Measurements from ENCODE around the gene GAS7. TPM values are rescaled to one million over a fixed set of nuclear protein-coding genes. Genes with fewer than 3 reads are reported as not detected.

The GAS7 gene
- total RNA-seq, 2 experiments from 2014 or later, result 1.6 to 2.1 TPM

- no peaks in the 10 kb centered on the region for H3K9me3 Mint-ChIP-seq
- ChIA-PET CTCF (no interaction called here), POLR2A (no interaction called here)
- H3K4me1 Mint-ChIP-seq (ENCODE audit: low read depth), result no peaks in the 10 kb centered on the region
- no peak for DNase-seq
- intact Hi-C loops (cut with micrococcal nuclease), result no loop called here
- no peaks in the 10 kb centered on the region for H3K27me3 Mint-ChIP-seq
- H3K27ac Mint-ChIP-seq, result no peak overlapping the region
- H3K4me3 Mint-ChIP-seq, result no peak overlapping the region
- ATAC-seq, result no peak
- TF ChIP-seq CTCF (IDR thresholded peaks at IDR 0.05), result no peak
- H3K36me3 Mint-ChIP-seq (ENCODE audit: low read depth), result no peaks in the 10 kb centered on the region
Measured at GRCh38 chr17:10088444-10088843, 110.0 kb downstream of the GAS7 start.

- ChIA-PET CTCF (no interaction called here), POLR2A (no interaction called here)
- DNase-seq (no peak), ATAC-seq (no peak)
- intact Hi-C loops (cut with micrococcal nuclease), result no loop called here
- Mint-ChIP-seq H3K9me3 (no peaks in the 10 kb centered on the region), H3K4me1 (ENCODE audit: low read depth) (no peaks in the 10 kb centered on the region), H3K36me3 (ENCODE audit: low read depth) (no peaks in the 10 kb centered on the region), H3K27ac (no peak overlapping the region), H3K4me3 (no peak overlapping the region), H3K27me3 (no peaks in the 10 kb centered on the region)
- no peak for TF ChIP-seq CTCF (IDR thresholded peaks at IDR 0.05)
Measured at GRCh38 chr17:10087355-10087754, 111.1 kb downstream of the GAS7 start.

GRCh38 chr17:10083864-10084263 lies 114.5 kb downstream of the GAS7 start:
- ChIA-PET POLR2A (no interaction called here), CTCF (no interaction called here)
- no peak for ATAC-seq
- Mint-ChIP-seq H3K27me3 (no peaks in the 10 kb centered on the region), H3K4me1 (ENCODE audit: low read depth) (peaks cover 18% of the 10 kb centered on the region), H3K27ac (no peak overlapping the region), H3K9me3 (no peaks in the 10 kb centered on the region), H3K36me3 (ENCODE audit: low read depth) (no peaks in the 10 kb centered on the region), H3K4me3 (no peak overlapping the region)
- intact Hi-C loops (cut with micrococcal nuclease), result no loop called here
- no peak for DNase-seq
- no peak for TF ChIP-seq CTCF (IDR thresholded peaks at IDR 0.05)

- peaks cover 19% of the 10 kb centered on the region for H3K4me1 Mint-ChIP-seq (ENCODE audit: low read depth)
- TF ChIP-seq CTCF (IDR thresholded peaks at IDR 0.05), result no peak
Measured at GRCh38 chr17:10082795-10083194, 115.6 kb downstream of the GAS7 start.

GRCh38 chr17:10081571-10082169 lies 116.7 kb downstream of the GAS7 start:
- Mint-ChIP-seq H3K36me3 (ENCODE audit: low read depth) (peaks cover 1% of the 10 kb centered on the region), H3K9me3 (peaks cover 4% of the 10 kb centered on the region), H3K27ac (peak overlapping the region; percentile 18), H3K4me3 (no peak overlapping the region), H3K4me1 (ENCODE audit: low read depth) (peaks cover 21% of the 10 kb centered on the region), H3K27me3 (no peaks in the 10 kb centered on the region)
- no peak for TF ChIP-seq CTCF (IDR thresholded peaks at IDR 0.05)
- DNase-seq, result peak; percentile 28
- intact Hi-C loops (cut with micrococcal nuclease), result no loop called here
- peak; percentile 47 for ATAC-seq
- ChIA-PET CTCF (no interaction called here), POLR2A (no interaction called here)

More at GRCh38 chr17:10082795-10083194, 115.6 kb downstream of the GAS7 start:
- peaks cover under 1% of the 10 kb centered on the region for H3K9me3 Mint-ChIP-seq
- POLR2A ChIA-PET, result no interaction called here
- CTCF ChIA-PET, result no interaction called here
- no peak overlapping the region for H3K4me3 Mint-ChIP-seq
- H3K36me3 Mint-ChIP-seq (ENCODE audit: low read depth), result peaks cover under 1% of the 10 kb centered on the region
- H3K27me3 Mint-ChIP-seq, result no peaks in the 10 kb centered on the region
- peak; percentile 30 for ATAC-seq
- H3K27ac Mint-ChIP-seq, result no peak overlapping the region
- intact Hi-C loops (cut with micrococcal nuclease), result no loop called here
- no peak for DNase-seq
